NOMO-1 (cell line): ENCODE results near the gene TAF1A.
A peak's percentile ranks its signal among the peaks of the same experiment; 100 is the strongest.

Experiments used
- DNase-seq, 2 experiments: peaks; one replicate each; lab custom pipeline; 2025; ENCODE audit not compliant: unreplicated experiment in 2 of 2; lab: John Stamatoyannopoulos, UW

Gene TAF1A

GRCh38 chr1:222539951-222540597 is 49.7 kb downstream of the TAF1A start:
- no peak for DNase-seq

GRCh38 chr1:222535455-222535854 is 54.3 kb downstream of the TAF1A start:
- no peak for DNase-seq

GRCh38 chr1:222530852-222531251 is 58.9 kb downstream of the TAF1A start:
- DNase-seq: no peak

- DNase-seq: no peak
Measured at GRCh38 chr1:222529916-222530315, 59.8 kb downstream of the TAF1A start.

GRCh38 chr1:222529181-222529580 is 60.6 kb downstream of the TAF1A start:
- no peak for DNase-seq

- DNase-seq: no peak
Measured at GRCh38 chr1:222525951-222526350, 63.8 kb downstream of the TAF1A start.

- DNase-seq: no peak
Measured at GRCh38 chr1:222523852-222524251, 65.9 kb downstream of the TAF1A start.

- peak; percentile 9 to 57 for DNase-seq
Measured at GRCh38 chr1:222522105-222522915, 67.4 kb downstream of the TAF1A start.

- peak in 1 of 2 experiments; percentile 47 for DNase-seq
Measured at GRCh38 chr1:222521299-222522104, 68.2 kb downstream of the TAF1A start.
